Natural killer cell (primary cell): ENCODE measurements around the gene ANKH. TPM values are rescaled to one million over a fixed set of nuclear protein-coding genes. Genes with fewer than 3 reads are reported as not detected.

Source experiments
- ATAC-seq, 3 donors: fragments of 150-1000 bp in 2 of 3; fragments of 200-7000 bp in 1 of 3; cut with Tn5 transposase; 1 replicate in 1 of 3; 2 replicates in 2 of 3; pipeline ENCODE4 v1.10.0; 2021; ENCODE audit warnings: mild to moderate bottlenecking in 2 of 3, moderate library complexity in 2 of 3
- DNase-seq, 2 donors: peaks; one replicate each; pipeline versions ENCODE4 v3.0.0 to v3.0.0-alpha.2; 2013 to 2021; ENCODE audit warnings: mixed read lengths in 1 of 2
- H3K27ac ChIP-seq: one replicate; pipeline ENCODE4 v1.5.1; 2013; ENCODE audit warnings: mild to moderate bottlenecking, low read length
- H3K27me3 ChIP-seq: one replicate; pipeline ENCODE4 v1.6.1; 2013; ENCODE audit warnings: low read length; ENCODE audit not compliant: control insufficient read depth, insufficient read depth
- H3K36me3 ChIP-seq: one replicate; pipeline ENCODE4 v1.6.1; 2013; ENCODE audit warnings: low read length; ENCODE audit not compliant: control insufficient read depth, insufficient read depth
- H3K4me1 ChIP-seq: one replicate; pipeline ENCODE4 v1.6.1; 2013; ENCODE audit warnings: low read length; ENCODE audit not compliant: control insufficient read depth, insufficient read depth
- H3K4me3 ChIP-seq: one replicate; pipeline ENCODE4 v1.5.1; 2013; ENCODE audit warnings: low read length
- H3K9me3 ChIP-seq: one replicate; pipeline ENCODE4 v1.6.1; 2013; ENCODE audit warnings: low read length; ENCODE audit not compliant: control insufficient read depth, insufficient read depth
- H3K27ac Mint-ChIP-seq, 2 donors: one replicate each; pipeline ENCODE4 v1.8.0; 2022; ENCODE audit warnings: mild to moderate bottlenecking in 2 of 2, mixed read lengths in 2 of 2, moderate library complexity in 1 of 2
- H3K27me3 Mint-ChIP-seq, 2 donors: one replicate each; pipeline ENCODE4 v1.8.0; 2022; ENCODE audit warnings: low read depth in 2 of 2, mixed read lengths in 2 of 2
- H3K36me3 Mint-ChIP-seq: one replicate; pipeline ENCODE4 v1.8.0; 2022; ENCODE audit warnings: mixed read lengths
- H3K4me1 Mint-ChIP-seq, 2 donors: one replicate each; pipeline ENCODE4 v1.8.0; 2022; ENCODE audit warnings: mixed read lengths in 2 of 2
- H3K4me3 Mint-ChIP-seq: one replicate; pipeline ENCODE4 v1.8.0; 2022; ENCODE audit warnings: mild to moderate bottlenecking, moderate library complexity, mixed read lengths
- H3K9me3 Mint-ChIP-seq, 2 donors: one replicate each; pipeline ENCODE4 v1.8.0; 2022; ENCODE audit warnings: mixed read lengths in 2 of 2
- WGBS: methylation state at CpG from one replicate; pipeline ENCODE4 v1.1.7; 2013; ENCODE audit warnings: missing lambda C conversion rate; ENCODE audit not compliant: insufficient coverage; 5-methylcytosine and 5-hydroxymethylcytosine counted together
- intact Hi-C: fragments of 100-400 bp; cut with micrococcal nuclease; formaldehyde crosslinking; loops from one replicate; pipeline ENCODE4 v1.14.2; 2022
- total RNA-seq, 4 donors: library from RNA; stranded (reverse); fragments of 120-200 nt in 1 of 4; gene quantifications; one replicate each; pipeline versions ENCODE4 v1.2.3 to v1.2.4, GENCODE V29; 2013 to 2022
- TF ChIP-seq, protein P1 (sequence below): fragments of 200-600 bp; IDR thresholded peaks from one replicate; pipeline ENCODE4 v1.8.0; 2022; ENCODE audit warnings: antibody characterized with exemption

ANKH gene
- total RNA-seq, 3 donors from 2014 or later (not counting 1 experiment from before 2014, with no cell fraction given) = 52.9 to 78.0 (median 63.8) TPM

DNA sequence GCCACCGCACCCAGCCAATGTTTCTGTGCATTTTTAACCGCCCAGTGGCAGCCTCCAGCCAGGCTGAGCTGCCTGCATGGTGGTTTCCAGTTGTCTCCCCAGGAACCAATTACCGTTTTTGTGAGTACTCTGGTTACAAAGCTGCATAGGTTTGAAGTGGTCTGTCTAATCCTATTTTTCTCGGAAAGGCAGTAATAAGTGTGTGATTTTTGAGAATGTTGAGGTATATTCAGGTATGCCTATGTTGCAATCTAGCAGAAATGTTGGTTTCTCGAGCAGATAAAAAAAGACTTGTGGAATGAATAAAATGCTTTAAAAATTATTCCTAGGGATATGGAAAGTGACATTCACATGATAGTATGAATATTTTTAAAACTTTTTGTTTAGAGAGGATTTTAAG is 41.5 kb upstream of the ANKH start:
- H3K27me3 ChIP-seq = no peaks in the 10 kb centered on the region
- no peaks in the 10 kb centered on the region for H3K36me3 Mint-ChIP-seq
- no peaks in the 10 kb centered on the region for H3K9me3 Mint-ChIP-seq
- H3K4me3 Mint-ChIP-seq = no peak overlapping the region
- TF ChIP-seq, protein P1, sequence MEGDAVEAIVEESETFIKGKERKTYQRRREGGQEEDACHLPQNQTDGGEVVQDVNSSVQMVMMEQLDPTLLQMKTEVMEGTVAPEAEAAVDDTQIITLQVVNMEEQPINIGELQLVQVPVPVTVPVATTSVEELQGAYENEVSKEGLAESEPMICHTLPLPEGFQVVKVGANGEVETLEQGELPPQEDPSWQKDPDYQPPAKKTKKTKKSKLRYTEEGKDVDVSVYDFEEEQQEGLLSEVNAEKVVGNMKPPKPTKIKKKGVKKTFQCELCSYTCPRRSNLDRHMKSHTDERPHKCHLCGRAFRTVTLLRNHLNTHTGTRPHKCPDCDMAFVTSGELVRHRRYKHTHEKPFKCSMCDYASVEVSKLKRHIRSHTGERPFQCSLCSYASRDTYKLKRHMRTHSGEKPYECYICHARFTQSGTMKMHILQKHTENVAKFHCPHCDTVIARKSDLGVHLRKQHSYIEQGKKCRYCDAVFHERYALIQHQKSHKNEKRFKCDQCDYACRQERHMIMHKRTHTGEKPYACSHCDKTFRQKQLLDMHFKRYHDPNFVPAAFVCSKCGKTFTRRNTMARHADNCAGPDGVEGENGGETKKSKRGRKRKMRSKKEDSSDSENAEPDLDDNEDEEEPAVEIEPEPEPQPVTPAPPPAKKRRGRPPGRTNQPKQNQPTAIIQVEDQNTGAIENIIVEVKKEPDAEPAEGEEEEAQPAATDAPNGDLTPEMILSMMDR = no peak
- H3K4me1 ChIP-seq = no peaks in the 10 kb centered on the region
- no peaks in the 10 kb centered on the region for H3K9me3 ChIP-seq
- 88% methylated on average over 5 of the region's 5 CpGs for WGBS
- no peak overlapping the region for H3K27ac ChIP-seq
- no peak overlapping the region for H3K27ac Mint-ChIP-seq
- H3K4me1 Mint-ChIP-seq = no peaks in the 10 kb centered on the region
- no peaks in the 10 kb centered on the region for H3K36me3 ChIP-seq
- DNase-seq (no peak), ATAC-seq (no peak)
- no peak overlapping the region for H3K4me3 ChIP-seq
- intact Hi-C loops = no loop called here
- peaks cover 2 to 8% of the 10 kb centered on the region in 2 donors for H3K27me3 Mint-ChIP-seq

- H3K4me3 ChIP-seq = no peak overlapping the region
These were observed 40.6 kb upstream of the ANKH start for GRCh38 chr5:14912206-14912605.

DNA sequence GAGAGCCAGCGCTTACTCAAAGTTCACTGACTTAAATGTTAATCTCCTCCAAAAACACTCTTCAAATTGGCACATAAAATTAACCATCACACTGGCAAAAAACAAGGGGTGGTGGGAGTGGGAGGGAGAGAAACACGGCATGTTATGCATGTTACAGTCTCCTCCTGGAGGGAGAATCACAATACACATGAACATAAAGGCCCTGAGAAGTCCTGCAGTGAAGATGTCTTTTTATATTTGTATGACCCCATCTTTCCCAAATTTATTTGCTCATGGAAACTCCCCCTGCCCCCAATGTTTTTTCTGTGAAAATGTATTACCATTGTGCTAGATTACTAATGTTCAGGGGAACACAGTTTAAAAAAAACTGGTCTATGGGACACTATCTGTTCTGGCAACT is 37.8 kb upstream of the ANKH start:
- Histone ChIP-seq H3K27ac (no peak overlapping the region), H3K36me3 (no peaks in the 10 kb centered on the region), H3K4me1 (no peaks in the 10 kb centered on the region), H3K9me3 (no peaks in the 10 kb centered on the region), H3K4me3 (no peak overlapping the region), H3K27me3 (no peaks in the 10 kb centered on the region)
- H3K27ac Mint-ChIP-seq = no peak overlapping the region
- TF ChIP-seq, protein P1 = no peak
- no peaks in the 10 kb centered on the region for H3K4me1 Mint-ChIP-seq
- 100% methylated on average over 1 of the region's 2 CpGs for WGBS
- no peaks in the 10 kb centered on the region for H3K27me3 Mint-ChIP-seq
- DNase-seq (no peak), ATAC-seq (no peak)
- intact Hi-C loops = no loop called here
- H3K36me3 Mint-ChIP-seq = no peaks in the 10 kb centered on the region
- no peaks in the 10 kb centered on the region for H3K9me3 Mint-ChIP-seq
- no peak overlapping the region for H3K4me3 Mint-ChIP-seq

More at GRCh38 chr5:14912206-14912605, 40.6 kb upstream of the ANKH start:
- no peak overlapping the region for H3K27ac Mint-ChIP-seq
- H3K4me3 Mint-ChIP-seq = no peak overlapping the region
- no peaks in the 10 kb centered on the region for H3K4me1 Mint-ChIP-seq
- no peaks in the 10 kb centered on the region for H3K27me3 ChIP-seq
- no peaks in the 10 kb centered on the region for H3K9me3 ChIP-seq
- 88% methylated on average over 7 of the region's 7 CpGs for WGBS
- no peak for DNase-seq
- no peaks in the 10 kb centered on the region for H3K36me3 Mint-ChIP-seq
- intact Hi-C loops = no loop called here
- H3K36me3 ChIP-seq = no peaks in the 10 kb centered on the region
- H3K9me3 Mint-ChIP-seq = no peaks in the 10 kb centered on the region
- H3K27ac ChIP-seq = no peak overlapping the region
- no peak for ATAC-seq
- peaks cover 0 to 7% of the 10 kb centered on the region in 2 donors for H3K27me3 Mint-ChIP-seq
- no peaks in the 10 kb centered on the region for H3K4me1 ChIP-seq
- TF ChIP-seq, protein P1 = no peak

DNA sequence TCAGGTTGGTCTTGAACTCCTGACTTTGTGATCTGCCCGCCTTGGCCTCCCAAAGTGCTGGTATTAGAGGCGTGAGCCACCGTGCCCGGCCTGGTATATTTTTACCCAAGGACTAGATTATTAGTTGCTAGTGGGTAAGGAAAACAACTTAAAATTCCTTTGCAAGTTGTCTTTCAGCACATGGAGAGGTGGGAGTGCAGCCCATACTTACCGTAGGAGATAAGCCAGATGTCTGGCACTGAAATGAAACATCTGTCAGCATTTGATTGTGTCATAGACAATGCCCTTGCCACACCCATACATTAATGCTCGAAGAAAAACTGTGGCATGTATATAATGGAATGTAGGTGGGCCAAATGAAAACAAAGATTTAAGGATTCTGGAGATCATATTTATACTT is 36.6 kb upstream of the ANKH start:
- Mint-ChIP-seq H3K9me3 (no peaks in the 10 kb centered on the region), H3K36me3 (no peaks in the 10 kb centered on the region), H3K27me3 (peaks cover 0 to 8% of the 10 kb centered on the region in 2 donors), H3K4me3 (no peak overlapping the region), H3K27ac (no peak overlapping the region), H3K4me1 (no peaks in the 10 kb centered on the region)
- intact Hi-C loops = no loop called here
- ATAC-seq (no peak), DNase-seq (no peak)
- TF ChIP-seq, protein P1 = no peak
- Histone ChIP-seq H3K27me3 (no peaks in the 10 kb centered on the region), H3K36me3 (no peaks in the 10 kb centered on the region), H3K4me1 (no peaks in the 10 kb centered on the region), H3K27ac (no peak overlapping the region), H3K9me3 (no peaks in the 10 kb centered on the region), H3K4me3 (no peak overlapping the region)
- 91% methylated on average over 5 of the region's 6 CpGs for WGBS
